Measurements from ENCODE around the gene MYBBP1A. TPM values are rescaled to one million over a fixed set of nuclear protein-coding genes. Genes with fewer than 3 reads are reported as not detected.
A peak's percentile ranks its signal among the peaks of the same experiment; 100 is the strongest.

MYBBP1A gene
- total RNA-seq, 1 donor from 2014 or later: 73.5 TPM

GRCh38 chr17:4500191-4500571, 55.0 kb downstream of the MYBBP1A start:
- Mint-ChIP-seq H3K4me3 (peak overlapping the region; percentile 83), H3K9me3 (no peaks in the 10 kb centered on the region), H3K27me3 (ENCODE audit: low read depth) (peaks cover 39% of the 10 kb centered on the region), H3K4me1 (peaks cover 35% of the 10 kb centered on the region), H3K36me3 (no peaks in the 10 kb centered on the region), H3K27ac (no peak overlapping the region)
- TF ChIP-seq CTCF (IDR thresholded peaks at IDR 0.05; ENCODE audit: unreplicated experiment): no peak
- no peak for DNase-seq (ENCODE audit: low spot score in 2 of 2, unreplicated experiment in 2 of 2)

DNA sequence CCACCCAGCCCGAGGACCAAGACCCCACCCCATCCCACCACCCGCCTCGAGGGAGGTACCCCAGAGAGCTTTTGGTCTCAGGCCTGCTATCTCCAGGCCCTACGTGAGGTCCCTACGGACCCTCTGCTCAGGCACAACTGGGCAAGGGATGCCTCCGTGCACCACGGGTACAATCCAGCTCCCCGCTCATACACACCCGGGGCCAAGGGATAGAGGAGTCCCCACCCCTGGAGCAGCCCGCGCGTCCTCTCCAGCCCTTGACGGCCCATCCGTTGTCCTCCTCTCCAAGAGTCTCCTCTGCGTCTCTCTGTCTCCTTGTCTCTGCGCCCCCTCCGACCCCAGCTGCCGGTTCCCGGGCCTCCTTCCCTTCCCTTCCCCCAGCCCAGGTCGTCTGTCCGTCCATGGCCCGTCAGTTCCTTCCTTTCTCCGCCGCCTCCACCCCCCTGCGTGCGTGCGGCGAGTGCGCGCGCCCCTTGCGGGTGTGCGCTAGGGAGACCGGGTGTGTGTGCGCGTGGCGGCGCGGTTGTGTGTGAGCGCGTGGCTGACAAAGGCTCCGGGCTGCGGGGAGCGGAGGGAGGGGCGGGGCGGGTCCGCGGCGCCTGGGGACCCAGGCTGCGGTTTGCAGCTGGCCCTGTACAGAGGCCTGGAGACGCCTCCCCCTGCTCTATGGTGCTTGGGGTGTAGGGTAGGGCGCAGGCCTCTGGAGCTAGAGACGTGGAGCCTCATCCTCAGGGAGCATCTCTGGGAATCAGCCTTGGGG, 55.6 kb downstream of the MYBBP1A start:
- Mint-ChIP-seq H3K4me1 (peaks cover 35% of the 10 kb centered on the region), H3K9me3 (no peaks in the 10 kb centered on the region), H3K4me3 (peak overlapping the region; percentile 83), H3K27ac (peak overlapping the region; percentile 21), H3K36me3 (no peaks in the 10 kb centered on the region), H3K27me3 (ENCODE audit: low read depth) (peaks cover 39% of the 10 kb centered on the region)
- no peak for TF ChIP-seq CTCF (IDR thresholded peaks at IDR 0.05; ENCODE audit: unreplicated experiment)
- no peak for DNase-seq (ENCODE audit: low spot score in 2 of 2, unreplicated experiment in 2 of 2)

DNA sequence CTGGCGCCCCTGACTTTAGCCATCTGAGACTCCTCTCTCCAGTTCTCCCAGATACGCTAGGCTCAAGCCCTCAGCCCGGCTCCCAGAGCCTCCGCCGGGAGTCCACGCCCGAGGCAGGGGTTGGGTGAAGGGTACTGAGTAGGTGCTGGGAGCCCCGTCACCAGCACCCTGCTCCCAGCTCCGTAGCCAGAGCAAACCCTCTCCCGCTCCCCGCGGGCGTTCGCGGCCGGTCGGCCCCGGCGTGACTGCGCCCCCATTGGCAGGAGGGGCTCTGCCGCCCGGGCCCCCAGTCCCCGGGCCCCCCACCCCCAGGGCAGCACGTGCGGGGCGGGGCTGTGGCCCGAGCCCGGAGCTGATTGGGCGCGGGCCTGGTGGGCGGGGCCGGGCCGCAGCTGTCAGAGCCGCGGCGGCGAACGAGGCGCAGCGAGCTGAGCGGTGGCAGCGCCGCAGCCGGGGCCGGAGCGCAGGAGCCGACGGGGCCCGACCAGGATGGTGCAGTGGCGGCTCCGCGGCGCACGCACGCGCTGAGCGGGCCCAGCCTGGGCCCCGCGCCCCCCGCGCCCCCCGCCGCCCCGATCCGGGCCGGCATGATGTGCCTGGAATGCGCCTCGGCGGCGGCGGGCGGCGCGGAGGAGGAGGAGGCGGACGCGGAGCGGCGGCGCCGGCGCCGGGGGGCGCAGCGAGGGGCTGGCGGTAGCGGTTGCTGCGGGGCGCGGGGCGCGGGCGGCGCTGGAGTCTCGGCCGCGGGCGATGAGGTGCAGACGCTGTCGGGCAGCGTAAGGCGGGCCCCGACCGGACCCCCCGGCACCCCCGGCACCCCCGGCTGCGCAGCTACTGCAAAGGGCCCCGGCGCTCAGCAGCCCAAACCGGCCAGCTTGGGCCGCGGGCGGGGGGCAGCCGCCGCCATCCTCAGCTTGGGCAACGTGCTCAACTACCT, 56.5 kb downstream of the MYBBP1A start, which contains the start of gene SPNS2:
SPNS2 (plus strand) TSS at position 421 of the 937 bp plus-strand sequence; CDS start at position 588, 167 bp downstream.
- Mint-ChIP-seq H3K4me1 (peaks cover 33% of the 10 kb centered on the region), H3K27ac (peak within 1 kb of the TSS; percentile 21), H3K9me3 (no peaks in the 10 kb centered on the region), H3K4me3 (peak within 1 kb of the TSS; percentile 83), H3K36me3 (no peaks in the 10 kb centered on the region), H3K27me3 (ENCODE audit: low read depth) (peaks cover 39% of the 10 kb centered on the region)
- DNase-seq (ENCODE audit: low spot score in 2 of 2, unreplicated experiment in 2 of 2): peak; percentile 56 to 75
- no peak for TF ChIP-seq CTCF (IDR thresholded peaks at IDR 0.05; ENCODE audit: unreplicated experiment)

GRCh38 chr17:4497101-4497824, 57.9 kb downstream of the MYBBP1A start:
- no peak overlapping the region for H3K27ac Mint-ChIP-seq
- H3K9me3 Mint-ChIP-seq: no peaks in the 10 kb centered on the region
- peaks cover 36% of the 10 kb centered on the region for H3K27me3 Mint-ChIP-seq (ENCODE audit: low read depth)
- no peak for TF ChIP-seq CTCF (IDR thresholded peaks at IDR 0.05; ENCODE audit: unreplicated experiment)
- no peak for DNase-seq (ENCODE audit: low spot score in 2 of 2, unreplicated experiment in 2 of 2)
- no peaks in the 10 kb centered on the region for H3K36me3 Mint-ChIP-seq
- H3K4me3 Mint-ChIP-seq: peak overlapping the region; percentile 38
- H3K4me1 Mint-ChIP-seq: peaks cover 28% of the 10 kb centered on the region

All from mesothelial cell of epicardium (in vitro differentiated cells).